Measurements from ENCODE around the gene ZFR2. TPM values are rescaled to one million over a fixed set of nuclear protein-coding genes. Genes with fewer than 3 reads are reported as not detected.
"Not testable (repeated sequence)": the region's sequence is repeated elsewhere in the genome, so short reads cannot be mapped to it uniquely, and the experiment has no call there.

Gene ZFR2
- total RNA-seq, 4 donors from 2014 or later, result not detected

DNA sequence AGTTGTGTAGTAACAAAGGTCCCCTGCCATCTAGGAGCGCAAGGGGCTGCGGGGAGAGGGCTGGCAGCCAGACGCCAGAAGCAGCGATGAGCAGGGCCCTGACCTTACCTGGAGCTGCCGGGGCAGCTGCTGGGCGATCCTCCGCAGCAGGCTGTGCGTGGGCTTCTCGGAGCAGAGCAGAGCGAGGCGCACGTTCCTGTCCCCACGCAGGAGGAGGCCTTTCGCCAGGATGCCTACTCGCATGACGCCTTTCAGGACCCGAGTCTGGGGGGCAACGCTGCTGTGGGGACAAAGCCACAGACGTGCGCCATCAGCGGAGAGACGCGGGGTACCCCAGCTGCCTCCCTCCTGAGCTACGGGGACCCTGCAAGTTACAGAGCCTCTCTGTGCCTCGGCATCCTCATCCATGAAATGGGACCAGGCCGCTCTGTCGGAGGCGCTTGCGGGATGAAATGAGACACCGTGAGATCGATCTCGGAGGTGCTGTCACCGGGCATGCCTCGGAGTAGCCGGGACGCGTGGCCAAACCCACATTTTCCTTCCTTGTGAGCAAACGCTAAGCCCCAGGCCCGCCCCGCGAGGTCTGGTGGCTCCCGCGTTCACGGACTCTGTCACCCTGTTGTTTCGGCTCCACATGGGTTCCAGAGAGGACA lies 52.1 kb downstream of the ZFR2 start:
- no peak for TF ChIP-seq POLR2A (IDR thresholded peaks at IDR 0.05)
- TF ChIP-seq, protein P1, sequence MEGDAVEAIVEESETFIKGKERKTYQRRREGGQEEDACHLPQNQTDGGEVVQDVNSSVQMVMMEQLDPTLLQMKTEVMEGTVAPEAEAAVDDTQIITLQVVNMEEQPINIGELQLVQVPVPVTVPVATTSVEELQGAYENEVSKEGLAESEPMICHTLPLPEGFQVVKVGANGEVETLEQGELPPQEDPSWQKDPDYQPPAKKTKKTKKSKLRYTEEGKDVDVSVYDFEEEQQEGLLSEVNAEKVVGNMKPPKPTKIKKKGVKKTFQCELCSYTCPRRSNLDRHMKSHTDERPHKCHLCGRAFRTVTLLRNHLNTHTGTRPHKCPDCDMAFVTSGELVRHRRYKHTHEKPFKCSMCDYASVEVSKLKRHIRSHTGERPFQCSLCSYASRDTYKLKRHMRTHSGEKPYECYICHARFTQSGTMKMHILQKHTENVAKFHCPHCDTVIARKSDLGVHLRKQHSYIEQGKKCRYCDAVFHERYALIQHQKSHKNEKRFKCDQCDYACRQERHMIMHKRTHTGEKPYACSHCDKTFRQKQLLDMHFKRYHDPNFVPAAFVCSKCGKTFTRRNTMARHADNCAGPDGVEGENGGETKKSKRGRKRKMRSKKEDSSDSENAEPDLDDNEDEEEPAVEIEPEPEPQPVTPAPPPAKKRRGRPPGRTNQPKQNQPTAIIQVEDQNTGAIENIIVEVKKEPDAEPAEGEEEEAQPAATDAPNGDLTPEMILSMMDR (IDR thresholded peaks at IDR 0.05 in 4 of 5, conservative IDR thresholded peaks at IDR 0.05 in 1 of 5), result no peak
- no peak overlapping the region for H3K4me3 ChIP-seq
- no peaks in the 10 kb centered on the region for H3K9me3 ChIP-seq
- H3K4me1 ChIP-seq, result no peaks in the 10 kb centered on the region
- peaks cover 0 to 4% (median under 1%) of the 10 kb centered on the region in 3 donors for H3K27me3 ChIP-seq
- H3K27ac ChIP-seq, result no peak overlapping the region
- DNase-seq (no peak), ATAC-seq (no peak)
- H3K36me3 ChIP-seq, result no peaks in the 10 kb centered on the region
- intact Hi-C loops (cut with DNase I; ENCODE audit: low total_unique reads), result no loop called here
- in situ Hi-C loops (cut with MboI; ENCODE audit: low sequenced_read_pairs in 4 of 4), result no loop called here

DNA sequence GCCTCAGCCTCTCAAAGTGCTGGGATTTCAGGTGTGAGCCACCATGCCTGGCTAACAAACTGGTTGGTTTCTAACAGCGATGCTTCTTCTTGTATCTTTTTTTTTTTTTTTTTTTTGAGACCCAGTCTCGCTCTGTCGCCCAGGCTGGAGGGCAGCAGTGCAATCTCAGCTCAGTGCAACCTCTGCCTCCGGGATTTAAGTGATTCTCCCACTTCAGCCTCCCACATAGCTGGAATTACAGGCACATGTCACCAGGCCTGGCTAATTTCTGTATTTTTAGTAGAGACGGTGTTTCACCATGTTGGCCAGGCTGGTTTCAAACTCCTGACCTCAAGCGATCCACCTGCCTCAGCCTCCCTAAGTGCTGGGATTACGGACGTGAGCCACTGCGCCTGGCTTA lies 52.7 kb downstream of the ZFR2 start:
- DNase-seq; intact Hi-C loops (cut with DNase I; ENCODE audit: low total_unique reads); H3K4me3 ChIP-seq; H3K27ac ChIP-seq; H3K36me3 ChIP-seq; in situ Hi-C loops (cut with MboI; ENCODE audit: low sequenced_read_pairs in 4 of 4); H3K27me3 ChIP-seq; H3K4me1 ChIP-seq; H3K9me3 ChIP-seq; ATAC-seq: not testable (repeated sequence)

DNA sequence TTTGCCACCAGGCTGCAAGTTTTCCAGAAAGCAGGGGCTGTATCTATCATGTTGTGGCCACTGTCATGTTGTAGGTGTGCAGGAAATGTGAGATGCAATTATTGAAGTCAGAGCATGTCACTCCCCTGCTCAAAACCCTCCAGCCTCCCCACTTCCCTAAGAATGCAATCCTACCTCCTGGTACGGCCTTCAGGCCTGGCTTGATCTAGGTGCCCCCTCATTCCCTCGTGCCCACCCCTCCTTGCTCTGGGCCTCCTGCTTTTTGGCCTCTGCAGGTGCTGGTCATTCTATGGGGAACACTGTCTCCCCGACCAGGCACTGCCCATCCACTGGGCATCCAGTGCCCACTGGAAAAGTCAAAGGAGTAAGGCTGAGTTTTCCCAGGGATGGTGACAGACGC lies 54.2 kb downstream of the ZFR2 start:
- no peaks in the 10 kb centered on the region for H3K36me3 ChIP-seq
- H3K4me1 ChIP-seq, result no peaks in the 10 kb centered on the region
- H3K27me3 ChIP-seq, result peaks cover 0 to 15% (median 11%) of the 10 kb centered on the region in 3 donors
- no peak overlapping the region for H3K27ac ChIP-seq
- in situ Hi-C loops (cut with MboI; ENCODE audit: low sequenced_read_pairs in 4 of 4), result no loop called here
- no peaks in the 10 kb centered on the region for H3K9me3 ChIP-seq
- TF ChIP-seq, protein P1 (IDR thresholded peaks at IDR 0.05 in 4 of 5, conservative IDR thresholded peaks at IDR 0.05 in 1 of 5), result no peak
- no peak for TF ChIP-seq POLR2A (IDR thresholded peaks at IDR 0.05)
- DNase-seq (no peak), ATAC-seq (no peak)
- no peak overlapping the region for H3K4me3 ChIP-seq
- intact Hi-C loops (cut with DNase I; ENCODE audit: low total_unique reads), result no loop called here

DNA sequence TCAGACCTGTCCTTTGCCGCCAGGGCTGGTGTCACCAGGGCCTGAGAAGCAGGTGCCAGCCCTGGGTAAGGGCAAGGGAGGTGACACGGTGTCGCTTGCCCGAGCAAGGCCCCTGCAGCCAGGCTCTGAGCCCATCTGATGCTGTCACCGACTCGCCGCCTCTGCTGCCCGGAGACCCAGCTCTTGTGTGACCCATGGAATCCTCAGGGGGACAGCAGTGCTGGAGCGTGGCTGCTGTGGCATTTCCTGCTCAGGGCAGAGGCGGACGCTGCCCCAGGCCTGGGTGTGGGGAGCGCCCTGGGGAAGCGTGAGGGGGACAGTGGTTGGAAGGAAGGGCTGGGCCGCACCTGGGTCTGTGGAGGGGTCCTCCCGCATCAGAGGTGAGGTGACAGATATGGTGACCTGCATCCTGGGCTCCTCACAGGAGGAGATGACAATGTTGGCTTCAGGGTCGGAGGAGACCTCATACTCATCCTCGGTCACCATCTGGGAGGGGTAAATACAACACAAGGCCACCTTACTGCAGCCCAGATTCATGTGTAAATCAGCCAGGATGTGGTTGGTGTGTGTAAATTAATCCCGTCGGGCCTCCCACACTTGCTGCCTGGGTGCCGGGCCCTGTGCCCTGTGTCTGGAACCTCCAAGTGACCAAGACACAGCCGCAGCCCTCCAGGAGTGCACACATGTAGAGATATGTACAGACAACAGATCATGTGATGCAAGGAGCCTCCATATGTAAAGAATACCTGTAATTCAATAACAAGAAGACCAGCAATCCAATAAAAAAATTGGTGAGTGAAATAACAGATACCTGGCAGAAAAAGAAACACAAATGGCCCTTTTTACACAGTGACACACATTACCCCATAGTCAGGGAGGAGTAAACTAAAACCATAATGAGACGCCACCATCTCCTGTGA lies 55.1 kb downstream of the ZFR2 start:
- in situ Hi-C loops (cut with MboI; ENCODE audit: low sequenced_read_pairs in 4 of 4) (no loop called here), intact Hi-C loops (cut with DNase I; ENCODE audit: low total_unique reads) (no loop called here)

More for the DNA sequence above, 55.1 kb downstream of the ZFR2 start:
- Histone ChIP-seq H3K27ac (peak overlapping the region in 1 of 4 donors; percentile 4), H3K27me3 (peaks cover 0 to 15% (median 11%) of the 10 kb centered on the region in 3 donors), H3K36me3 (no peaks in the 10 kb centered on the region), H3K4me1 (no peaks in the 10 kb centered on the region), H3K4me3 (no peak overlapping the region), H3K9me3 (no peaks in the 10 kb centered on the region)
- TF ChIP-seq POLR2A (IDR thresholded peaks at IDR 0.05), result no peak
- TF ChIP-seq, protein P1 (IDR thresholded peaks at IDR 0.05 in 4 of 5, conservative IDR thresholded peaks at IDR 0.05 in 1 of 5), result no peak
- ATAC-seq (no peak), DNase-seq (no peak)
